Measurements from ENCODE around the gene DISP2.

DISP2 gene

DNA sequence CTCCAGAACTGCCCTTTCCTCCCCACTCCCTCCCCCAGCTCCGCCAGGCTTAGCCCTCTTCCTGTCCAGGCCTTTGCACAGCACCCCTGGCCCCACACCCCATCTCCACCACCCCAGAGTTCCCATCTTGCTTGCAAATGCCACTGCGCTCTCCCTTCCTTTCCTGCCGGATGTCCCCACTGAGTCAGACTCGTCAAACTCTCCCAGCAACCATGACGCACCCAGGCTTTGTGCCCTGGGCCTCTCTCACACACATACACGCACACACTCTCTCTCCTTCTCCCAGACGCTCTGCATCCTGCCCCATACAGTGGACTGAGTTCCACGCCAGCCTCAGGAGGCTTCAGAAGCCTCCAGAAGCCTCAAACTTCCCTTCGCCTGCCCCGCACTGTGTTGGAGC is 14.5 kb upstream of the DISP2 start:
- DNase-seq (ENCODE audit: low spot score), result no peak
- TF ChIP-seq CTCF (IDR thresholded peaks at IDR 0.05), result no peak
- Histone ChIP-seq H3K27ac (peak overlapping the region; percentile 84), H3K4me3 (no peak overlapping the region)

- H3K4me3 ChIP-seq, result no peak overlapping the region
- DNase-seq (ENCODE audit: low spot score), result no peak
- H3K27ac ChIP-seq, result peak overlapping the region; percentile 84
- TF ChIP-seq CTCF (IDR thresholded peaks at IDR 0.05), result no peak
Measured at GRCh38 chr15:40344217-40344616, 13.8 kb upstream of the DISP2 start.

DNA sequence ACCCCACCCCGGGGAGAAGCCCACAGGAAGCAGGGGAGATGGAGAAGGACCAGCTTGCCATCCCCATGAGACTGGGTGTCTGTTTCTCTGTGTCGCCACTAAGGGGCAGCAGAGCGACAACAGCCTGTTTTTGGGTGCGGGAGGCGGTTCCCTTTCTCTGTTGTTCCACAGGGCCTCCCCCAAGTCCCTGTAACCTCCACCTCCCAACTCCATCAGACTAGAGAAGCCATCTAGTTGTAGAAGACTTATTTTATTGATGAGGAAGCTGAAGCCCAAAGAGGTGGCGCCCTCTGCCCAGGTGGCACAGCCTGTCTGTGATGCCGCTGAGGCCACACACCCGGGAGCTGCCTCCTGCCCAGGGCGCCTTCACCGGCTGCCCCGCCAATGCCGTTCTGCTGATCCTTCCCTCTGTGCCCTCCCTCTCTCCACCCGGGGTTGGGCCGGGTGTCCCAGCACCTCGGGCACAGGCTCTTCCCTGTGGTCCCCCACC is 13.3 kb upstream of the DISP2 start:
- no peak overlapping the region for H3K4me3 ChIP-seq
- no peak for DNase-seq (ENCODE audit: low spot score)
- peak overlapping the region; percentile 84 for H3K27ac ChIP-seq
- peak; percentile 51 for TF ChIP-seq CTCF (IDR thresholded peaks at IDR 0.05)

DNA sequence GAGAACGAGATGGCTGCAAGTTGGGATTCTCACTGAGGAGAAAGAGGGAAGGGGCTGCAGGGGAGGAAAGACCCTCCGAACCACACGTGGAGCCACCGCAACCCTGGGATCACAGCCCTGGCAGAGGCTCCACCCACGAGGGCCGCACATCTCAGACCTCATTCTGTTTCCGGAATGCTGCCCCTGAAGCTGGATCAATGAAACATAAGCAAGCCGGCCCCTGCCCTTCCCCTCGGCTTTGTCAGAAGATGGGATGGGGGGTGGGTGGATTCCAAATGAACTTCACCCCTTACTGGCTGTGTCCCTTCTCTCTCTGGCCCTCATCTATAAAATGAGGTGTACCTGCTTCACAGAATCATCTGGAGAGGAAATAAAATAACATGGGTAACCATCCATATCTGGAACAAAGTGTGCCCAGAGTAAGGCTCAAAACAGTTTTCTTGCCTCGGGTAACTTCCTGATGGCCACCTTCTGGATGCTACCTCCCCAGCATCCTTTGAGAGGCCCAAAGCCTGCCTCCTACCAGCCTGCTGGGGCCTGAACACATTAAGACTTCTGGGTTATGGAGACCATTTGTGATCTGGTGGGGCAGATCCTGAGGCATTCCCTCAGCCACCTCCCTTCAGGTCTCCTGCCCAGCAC is 12.7 kb upstream of the DISP2 start:
- Histone ChIP-seq H3K4me3 (no peak overlapping the region), H3K27ac (peak overlapping the region in 1 of 2 donors; percentile 84)
- DNase-seq (ENCODE audit: low spot score), result no peak
- no peak for TF ChIP-seq CTCF (IDR thresholded peaks at IDR 0.05)

- no peak for DNase-seq (ENCODE audit: low spot score)
- H3K4me3 ChIP-seq, result no peak overlapping the region
- no peak overlapping the region for H3K27ac ChIP-seq
- no peak for TF ChIP-seq CTCF (IDR thresholded peaks at IDR 0.05)
Measured at GRCh38 chr15:40345867-40346578, 12.0 kb upstream of the DISP2 start.

GRCh38 chr15:40346579-40347558 is 11.2 kb upstream of the DISP2 start:
- no peak overlapping the region for H3K27ac ChIP-seq
- TF ChIP-seq CTCF (IDR thresholded peaks at IDR 0.05), result no peak
- no peak for DNase-seq (ENCODE audit: low spot score)
- H3K4me3 ChIP-seq, result no peak overlapping the region

Measured in coronary artery (tissue), 2 donors.